ENCODE measurements around the gene JARID2. TPM values are rescaled to one million over a fixed set of nuclear protein-coding genes. Genes with fewer than 3 reads are reported as not detected.
A peak's percentile ranks its signal among the peaks of the same experiment; 100 is the strongest.

JARID2 gene
- total and polyA plus RNA-seq, 2 of the 13 experiments (the other 11 are each of a cell fraction or from before 2014, with no cell fraction given): 7.5 to 10.3 TPM

DNA sequence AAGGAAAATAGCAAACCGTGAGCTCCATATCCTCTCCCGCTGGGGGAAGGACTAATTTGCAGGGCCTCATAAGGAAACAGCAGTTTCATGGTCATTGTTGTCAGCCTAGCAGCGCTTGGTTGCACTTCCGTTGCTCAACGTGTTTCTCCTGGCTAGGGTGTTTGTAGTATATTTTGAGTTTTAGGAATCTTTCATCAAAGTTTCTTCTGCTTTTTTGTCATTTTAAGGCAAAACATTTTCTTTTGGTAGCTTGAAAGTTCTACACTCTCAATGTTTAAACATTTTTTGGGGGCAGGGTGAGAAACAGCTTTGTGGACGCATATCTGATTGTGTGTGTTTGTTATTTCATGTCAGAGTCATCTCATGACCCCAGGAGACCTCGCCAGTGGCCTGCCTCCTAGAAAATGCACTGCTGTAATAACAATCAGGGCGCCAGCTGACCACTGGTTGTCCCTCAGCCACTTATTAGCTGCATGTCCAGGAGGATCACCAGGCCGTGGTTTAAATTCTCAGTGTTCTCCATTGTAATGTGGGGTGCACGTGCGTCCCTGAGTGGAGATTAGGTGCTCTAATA is 20.6 kb downstream of the JARID2 start (continued):
- TF ChIP-seq, protein P1, sequence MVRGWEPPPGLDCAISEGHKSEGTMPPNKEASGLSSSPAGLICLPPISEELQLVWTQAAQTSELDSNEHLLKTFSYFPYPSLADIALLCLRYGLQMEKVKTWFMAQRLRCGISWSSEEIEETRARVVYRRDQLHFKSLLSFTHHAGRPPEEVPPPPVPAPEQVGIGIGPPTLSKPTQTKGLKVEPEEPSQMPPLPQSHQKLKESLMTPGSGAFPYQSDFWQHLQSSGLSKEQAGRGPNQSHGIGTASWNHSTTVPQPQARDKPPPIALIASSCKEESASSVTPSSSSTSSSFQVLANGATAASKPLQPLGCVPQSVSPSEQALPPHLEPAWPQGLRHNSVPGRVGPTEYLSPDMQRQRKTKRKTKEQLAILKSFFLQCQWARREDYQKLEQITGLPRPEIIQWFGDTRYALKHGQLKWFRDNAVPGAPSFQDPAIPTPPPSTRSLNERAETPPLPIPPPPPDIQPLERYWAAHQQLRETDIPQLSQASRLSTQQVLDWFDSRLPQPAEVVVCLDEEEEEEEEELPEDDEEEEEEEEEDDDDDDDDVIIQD (CRISPR knock-in tag; IDR thresholded peaks at IDR 0.05; ENCODE audit: low read depth): 0 out of 2 replicates have a peak, but pooled peaks have one; percentile 4
- TF ChIP-seq SP2 (CRISPR knock-in tag; IDR thresholded peaks at IDR 0.05) (no peak), NR2F6 (IDR thresholded peaks at IDR 0.05) (peak; percentile 71), NR2F6 (CRISPR knock-in tag; IDR thresholded peaks at IDR 0.05) (peak; percentile 42; the same call in 1 of the 2 replicates), MAFF (IDR thresholded peaks at IDR 0.05; ENCODE audit: low read depth, low read length) (no peak), TGIF2 (CRISPR knock-in tag; IDR thresholded peaks at IDR 0.05) (peak; percentile 83; the same call in 1 of the 2 replicates), PITX1 (CRISPR knock-in tag; IDR thresholded peaks at IDR 0.05) (peak; percentile 15; the same call in 1 of the 2 replicates), POGZ (CRISPR knock-in tag; IDR thresholded peaks at IDR 0.05) (0 out of 2 replicates have a peak, but pooled peaks have one; percentile 27), SOX5 (CRISPR knock-in tag; IDR thresholded peaks at IDR 0.05; ENCODE audit: borderline replicate concordance) (peak; percentile 51; the same call in 1 of the 2 replicates), KMT2A (CRISPR knock-in tag; IDR thresholded peaks at IDR 0.05) (peak; percentile 66; the same call in 1 of the 2 replicates), MEF2D (CRISPR knock-in tag; IDR thresholded peaks at IDR 0.05) (peak; percentile 65), POLR2AphosphoS2 (IDR thresholded peaks at IDR 0.05; ENCODE audit: low read depth, low read length) (no peak), TBP (CRISPR knock-in tag; IDR thresholded peaks at IDR 0.05) (no peak), MBD4 (IDR thresholded peaks at IDR 0.05; ENCODE audit: borderline replicate concordance, low read length) (no peak), FOXA3 (CRISPR knock-in tag; IDR thresholded peaks at IDR 0.05) (peak; percentile 38), SAP130 (CRISPR knock-in tag; IDR thresholded peaks at IDR 0.05; ENCODE audit: low read depth) (peak; percentile 60), HHEX (CRISPR knock-in tag; IDR thresholded peaks at IDR 0.05) (no peak)
- TF ChIP-seq, protein P2, sequence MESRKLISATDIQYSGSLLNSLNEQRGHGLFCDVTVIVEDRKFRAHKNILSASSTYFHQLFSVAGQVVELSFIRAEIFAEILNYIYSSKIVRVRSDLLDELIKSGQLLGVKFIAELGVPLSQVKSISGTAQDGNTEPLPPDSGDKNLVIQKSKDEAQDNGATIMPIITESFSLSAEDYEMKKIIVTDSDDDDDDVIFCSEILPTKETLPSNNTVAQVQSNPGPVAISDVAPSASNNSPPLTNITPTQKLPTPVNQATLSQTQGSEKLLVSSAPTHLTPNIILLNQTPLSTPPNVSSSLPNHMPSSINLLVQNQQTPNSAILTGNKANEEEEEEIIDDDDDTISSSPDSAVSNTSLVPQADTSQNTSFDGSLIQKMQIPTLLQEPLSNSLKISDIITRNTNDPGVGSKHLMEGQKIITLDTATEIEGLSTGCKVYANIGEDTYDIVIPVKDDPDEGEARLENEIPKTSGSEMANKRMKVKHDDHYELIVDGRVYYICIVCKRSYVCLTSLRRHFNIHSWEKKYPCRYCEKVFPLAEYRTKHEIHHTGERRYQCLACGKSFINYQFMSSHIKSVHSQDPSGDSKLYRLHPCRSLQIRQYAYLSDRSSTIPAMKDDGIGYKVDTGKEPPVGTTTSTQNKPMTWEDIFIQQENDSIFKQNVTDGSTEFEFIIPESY (CRISPR knock-in tag; IDR thresholded peaks at IDR 0.05): peak; percentile 74
- TF ChIP-seq, protein P3, sequence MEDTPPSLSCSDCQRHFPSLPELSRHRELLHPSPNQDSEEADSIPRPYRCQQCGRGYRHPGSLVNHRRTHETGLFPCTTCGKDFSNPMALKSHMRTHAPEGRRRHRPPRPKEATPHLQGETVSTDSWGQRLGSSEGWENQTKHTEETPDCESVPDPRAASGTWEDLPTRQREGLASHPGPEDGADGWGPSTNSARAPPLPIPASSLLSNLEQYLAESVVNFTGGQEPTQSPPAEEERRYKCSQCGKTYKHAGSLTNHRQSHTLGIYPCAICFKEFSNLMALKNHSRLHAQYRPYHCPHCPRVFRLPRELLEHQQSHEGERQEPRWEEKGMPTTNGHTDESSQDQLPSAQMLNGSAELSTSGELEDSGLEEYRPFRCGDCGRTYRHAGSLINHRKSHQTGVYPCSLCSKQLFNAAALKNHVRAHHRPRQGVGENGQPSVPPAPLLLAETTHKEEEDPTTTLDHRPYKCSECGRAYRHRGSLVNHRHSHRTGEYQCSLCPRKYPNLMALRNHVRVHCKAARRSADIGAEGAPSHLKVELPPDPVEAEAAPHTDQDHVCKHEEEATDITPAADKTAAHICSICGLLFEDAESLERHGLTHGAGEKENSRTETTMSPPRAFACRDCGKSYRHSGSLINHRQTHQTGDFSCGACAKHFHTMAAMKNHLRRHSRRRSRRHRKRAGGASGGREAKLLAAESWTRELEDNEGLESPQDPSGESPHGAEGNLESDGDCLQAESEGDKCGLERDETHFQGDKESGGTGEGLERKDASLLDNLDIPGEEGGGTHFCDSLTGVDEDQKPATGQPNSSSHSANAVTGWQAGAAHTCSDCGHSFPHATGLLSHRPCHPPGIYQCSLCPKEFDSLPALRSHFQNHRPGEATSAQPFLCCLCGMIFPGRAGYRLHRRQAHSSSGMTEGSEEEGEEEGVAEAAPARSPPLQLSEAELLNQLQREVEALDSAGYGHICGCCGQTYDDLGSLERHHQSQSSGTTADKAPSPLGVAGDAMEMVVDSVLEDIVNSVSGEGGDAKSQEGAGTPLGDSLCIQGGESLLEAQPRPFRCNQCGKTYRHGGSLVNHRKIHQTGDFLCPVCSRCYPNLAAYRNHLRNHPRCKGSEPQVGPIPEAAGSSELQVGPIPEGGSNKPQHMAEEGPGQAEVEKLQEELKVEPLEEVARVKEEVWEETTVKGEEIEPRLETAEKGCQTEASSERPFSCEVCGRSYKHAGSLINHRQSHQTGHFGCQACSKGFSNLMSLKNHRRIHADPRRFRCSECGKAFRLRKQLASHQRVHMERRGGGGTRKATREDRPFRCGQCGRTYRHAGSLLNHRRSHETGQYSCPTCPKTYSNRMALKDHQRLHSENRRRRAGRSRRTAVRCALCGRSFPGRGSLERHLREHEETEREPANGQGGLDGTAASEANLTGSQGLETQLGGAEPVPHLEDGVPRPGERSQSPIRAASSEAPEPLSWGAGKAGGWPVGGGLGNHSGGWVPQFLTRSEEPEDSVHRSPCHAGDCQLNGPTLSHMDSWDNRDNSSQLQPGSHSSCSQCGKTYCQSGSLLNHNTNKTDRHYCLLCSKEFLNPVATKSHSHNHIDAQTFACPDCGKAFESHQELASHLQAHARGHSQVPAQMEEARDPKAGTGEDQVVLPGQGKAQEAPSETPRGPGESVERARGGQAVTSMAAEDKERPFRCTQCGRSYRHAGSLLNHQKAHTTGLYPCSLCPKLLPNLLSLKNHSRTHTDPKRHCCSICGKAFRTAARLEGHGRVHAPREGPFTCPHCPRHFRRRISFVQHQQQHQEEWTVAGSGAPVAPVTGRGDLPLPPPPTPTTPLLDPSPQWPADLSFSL (CRISPR knock-in tag; IDR thresholded peaks at IDR 0.05): peak; percentile 88; the same call in 1 of the 2 replicates
- TF ChIP-seq, protein P4, sequence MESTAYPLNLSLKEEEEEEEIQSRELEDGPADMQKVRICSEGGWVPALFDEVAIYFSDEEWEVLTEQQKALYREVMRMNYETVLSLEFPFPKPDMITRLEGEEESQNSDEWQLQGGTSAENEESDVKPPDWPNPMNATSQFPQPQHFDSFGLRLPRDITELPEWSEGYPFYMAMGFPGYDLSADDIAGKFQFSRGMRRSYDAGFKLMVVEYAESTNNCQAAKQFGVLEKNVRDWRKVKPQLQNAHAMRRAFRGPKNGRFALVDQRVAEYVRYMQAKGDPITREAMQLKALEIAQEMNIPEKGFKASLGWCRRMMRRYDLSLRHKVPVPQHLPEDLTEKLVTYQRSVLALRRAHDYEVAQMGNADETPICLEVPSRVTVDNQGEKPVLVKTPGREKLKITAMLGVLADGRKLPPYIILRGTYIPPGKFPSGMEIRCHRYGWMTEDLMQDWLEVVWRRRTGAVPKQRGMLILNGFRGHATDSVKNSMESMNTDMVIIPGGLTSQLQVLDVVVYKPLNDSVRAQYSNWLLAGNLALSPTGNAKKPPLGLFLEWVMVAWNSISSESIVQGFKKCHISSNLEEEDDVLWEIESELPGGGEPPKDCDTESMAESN (CRISPR knock-in tag; conservative IDR thresholded peaks at IDR 0.05): no peak

Measured in HepG2 (cell line).